A673 (cell line): ENCODE measurements around the gene ADGRG1.

Experiments used
- EZH2 ChIP-seq: fragments of 200-600 bp; sonication (generic); IDR thresholded peaks from 2 replicates; pipeline ENCODE4 v1.6.1; 2017; ENCODE audit warnings: borderline replicate concordance, low read depth, mild to moderate bottlenecking, mixed read lengths, antibody characterized with exemption, low read length; ENCODE audit not compliant: poor library complexity, severe bottlenecking
- TF ChIP-seq, protein P1 (sequence below): fragments of 300-800, 200-600 bp; sonication (generic); conservative IDR thresholded peaks from 2 replicates; pipeline ENCODE4 v1.5.1; 2017; ENCODE audit warnings: low read depth, mild to moderate bottlenecking, antibody characterized with exemption, low read length, moderate library complexity, mixed read lengths

DNA sequence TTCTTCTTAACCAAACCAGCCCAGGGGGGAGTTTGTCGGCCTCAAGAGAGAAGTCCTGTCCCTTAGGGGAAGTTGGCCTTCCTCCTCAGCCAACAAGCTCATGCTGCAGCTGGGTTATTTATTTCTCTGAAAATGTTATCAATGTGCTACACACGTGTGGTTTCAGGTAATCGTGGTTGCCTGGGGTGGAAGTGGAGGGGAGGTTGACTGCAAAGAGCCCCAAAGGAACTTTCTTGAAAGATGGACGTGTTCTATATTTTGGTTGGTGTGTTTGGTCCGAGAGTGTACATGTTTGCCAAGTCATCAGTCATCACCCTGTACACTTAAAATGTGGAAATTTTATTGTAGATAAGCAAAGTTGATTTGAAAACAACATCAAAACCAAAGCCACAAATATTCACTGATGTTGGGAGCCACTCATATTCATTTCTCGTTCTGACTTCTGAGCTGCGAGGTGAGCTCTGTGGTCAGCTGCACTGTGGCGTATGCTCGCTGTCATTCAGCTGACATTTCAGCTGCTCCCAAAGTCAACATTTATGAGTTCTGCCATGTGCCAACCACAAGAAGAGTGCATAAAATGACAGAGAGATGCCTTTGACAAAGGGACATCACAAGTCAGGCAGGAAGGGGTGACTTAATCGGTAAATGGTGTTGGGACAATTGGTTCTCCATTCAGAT, 26.5 kb upstream of the ADGRG1 start:
- TF ChIP-seq, protein P1, sequence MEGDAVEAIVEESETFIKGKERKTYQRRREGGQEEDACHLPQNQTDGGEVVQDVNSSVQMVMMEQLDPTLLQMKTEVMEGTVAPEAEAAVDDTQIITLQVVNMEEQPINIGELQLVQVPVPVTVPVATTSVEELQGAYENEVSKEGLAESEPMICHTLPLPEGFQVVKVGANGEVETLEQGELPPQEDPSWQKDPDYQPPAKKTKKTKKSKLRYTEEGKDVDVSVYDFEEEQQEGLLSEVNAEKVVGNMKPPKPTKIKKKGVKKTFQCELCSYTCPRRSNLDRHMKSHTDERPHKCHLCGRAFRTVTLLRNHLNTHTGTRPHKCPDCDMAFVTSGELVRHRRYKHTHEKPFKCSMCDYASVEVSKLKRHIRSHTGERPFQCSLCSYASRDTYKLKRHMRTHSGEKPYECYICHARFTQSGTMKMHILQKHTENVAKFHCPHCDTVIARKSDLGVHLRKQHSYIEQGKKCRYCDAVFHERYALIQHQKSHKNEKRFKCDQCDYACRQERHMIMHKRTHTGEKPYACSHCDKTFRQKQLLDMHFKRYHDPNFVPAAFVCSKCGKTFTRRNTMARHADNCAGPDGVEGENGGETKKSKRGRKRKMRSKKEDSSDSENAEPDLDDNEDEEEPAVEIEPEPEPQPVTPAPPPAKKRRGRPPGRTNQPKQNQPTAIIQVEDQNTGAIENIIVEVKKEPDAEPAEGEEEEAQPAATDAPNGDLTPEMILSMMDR, result no peak
- TF ChIP-seq EZH2, result no peak
